Measurements from ENCODE around the gene P4HA2.

DNA sequence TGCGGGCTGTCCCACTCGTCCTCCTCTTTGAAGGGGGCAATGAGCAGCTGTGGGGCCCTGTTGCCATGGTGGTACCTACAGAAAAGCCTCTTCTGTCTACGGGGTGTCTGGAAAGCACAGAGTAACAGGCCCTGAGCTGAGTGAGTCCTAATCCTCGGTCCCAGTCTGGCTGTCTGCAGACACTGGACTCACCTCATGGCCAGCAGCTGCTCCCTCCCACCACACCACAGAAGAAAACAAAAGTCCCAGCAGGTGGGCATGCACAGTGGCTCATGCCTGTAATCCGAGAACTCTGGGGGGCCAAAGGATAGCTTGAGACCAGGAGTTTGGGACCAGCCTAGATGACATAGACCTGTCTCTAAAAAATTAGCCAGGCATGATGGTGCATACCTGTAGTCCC, 19.9 kb downstream of the P4HA2 start:
- no peak for TF ChIP-seq POLR2A (IDR thresholded peaks at IDR 0.05)
- TF ChIP-seq, protein P1, sequence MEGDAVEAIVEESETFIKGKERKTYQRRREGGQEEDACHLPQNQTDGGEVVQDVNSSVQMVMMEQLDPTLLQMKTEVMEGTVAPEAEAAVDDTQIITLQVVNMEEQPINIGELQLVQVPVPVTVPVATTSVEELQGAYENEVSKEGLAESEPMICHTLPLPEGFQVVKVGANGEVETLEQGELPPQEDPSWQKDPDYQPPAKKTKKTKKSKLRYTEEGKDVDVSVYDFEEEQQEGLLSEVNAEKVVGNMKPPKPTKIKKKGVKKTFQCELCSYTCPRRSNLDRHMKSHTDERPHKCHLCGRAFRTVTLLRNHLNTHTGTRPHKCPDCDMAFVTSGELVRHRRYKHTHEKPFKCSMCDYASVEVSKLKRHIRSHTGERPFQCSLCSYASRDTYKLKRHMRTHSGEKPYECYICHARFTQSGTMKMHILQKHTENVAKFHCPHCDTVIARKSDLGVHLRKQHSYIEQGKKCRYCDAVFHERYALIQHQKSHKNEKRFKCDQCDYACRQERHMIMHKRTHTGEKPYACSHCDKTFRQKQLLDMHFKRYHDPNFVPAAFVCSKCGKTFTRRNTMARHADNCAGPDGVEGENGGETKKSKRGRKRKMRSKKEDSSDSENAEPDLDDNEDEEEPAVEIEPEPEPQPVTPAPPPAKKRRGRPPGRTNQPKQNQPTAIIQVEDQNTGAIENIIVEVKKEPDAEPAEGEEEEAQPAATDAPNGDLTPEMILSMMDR (IDR thresholded peaks at IDR 0.05 in 8 of 11, conservative IDR thresholded peaks at IDR 0.05 in 3 of 11), result no peak
- no peak for TF ChIP-seq POLR2AphosphoS5 (IDR thresholded peaks at IDR 0.05)
